Naive thymus-derived CD4-positive, alpha-beta T cell (primary cell): ENCODE measurements around the gene SATB2. TPM values are rescaled to one million over a fixed set of nuclear protein-coding genes. Genes with fewer than 3 reads are reported as not detected.

ENCODE experiments used
- ATAC-seq: fragments of 150-1000 bp; cut with Tn5 transposase; 2 replicates; pipeline ENCODE4 v1.10.0; 2021; ENCODE audit warnings: mild to moderate bottlenecking, moderate library complexity
- CTCF ChIA-PET: fragments of 350-600 bp; sonication (Branson Sonifier 250); formaldehyde crosslinking; loops from one replicate; lab custom pipeline; 2021; ENCODE audit warnings: antibody characterized with exemption; lab: Charles Lee
- POLR2A ChIA-PET: fragments of 350-600 bp; sonication (Branson Sonifier 250); formaldehyde crosslinking; loops from one replicate; lab custom pipeline; 2021; ENCODE audit warnings: antibody characterized with exemption, inconsistent platforms; lab: Charles Lee
- DNase-seq, 9 donors: peaks; one replicate each; pipeline versions ENCODE4 v3.0.0 to v3.0.0-alpha.2; 2020 to 2022; ENCODE audit warnings: mixed read lengths in 1 of 9
- H3K27ac ChIP-seq: one replicate; pipeline ENCODE4 v1.7.0; 2013; ENCODE audit warnings: mild to moderate bottlenecking, low read depth, low read length, moderate library complexity
- H3K27me3 ChIP-seq, 2 donors: one replicate each; pipeline ENCODE4 v1.7.0; 2013; ENCODE audit warnings: low read length in 2 of 2, mild to moderate bottlenecking in 2 of 2, moderate library complexity in 2 of 2; ENCODE audit not compliant: control insufficient read depth in 2 of 2, insufficient read depth in 2 of 2
- H3K36me3 ChIP-seq, 3 experiments: 1 replicate in 2 of 3; 2 replicates in 1 of 3; pipeline ENCODE4 v1.7.0; 2013; ENCODE audit warnings: low read length in 3 of 3, mild to moderate bottlenecking in 3 of 3, moderate library complexity in 1 of 3; ENCODE audit not compliant: insufficient read depth in 3 of 3, control insufficient read depth in 2 of 3
- H3K4me1 ChIP-seq, 2 donors: one replicate each; pipeline ENCODE4 v1.7.0; 2013; ENCODE audit warnings: low read length in 2 of 2, mild to moderate bottlenecking in 2 of 2, moderate library complexity in 1 of 2; ENCODE audit not compliant: control insufficient read depth in 2 of 2, insufficient read depth in 2 of 2
- H3K4me3 ChIP-seq: 2 replicates; pipeline ENCODE4 v1.7.0; 2013; ENCODE audit warnings: mild to moderate bottlenecking, low read length
- H3K9me3 ChIP-seq, 3 experiments: 1 replicate in 2 of 3; 2 replicates in 1 of 3; pipeline ENCODE4 v1.7.0; 2013; ENCODE audit warnings: low read length in 3 of 3; ENCODE audit not compliant: control insufficient read depth in 2 of 3
- H3K27ac Mint-ChIP-seq, 9 donors: one replicate each; pipeline ENCODE4 v1.8.0; 2020 to 2022; ENCODE audit warnings: mixed read lengths in 9 of 9, mild to moderate bottlenecking in 8 of 9, moderate library complexity in 5 of 9, inconsistent platforms in 2 of 9
- H3K27me3 Mint-ChIP-seq, 5 donors: one replicate each; pipeline ENCODE4 v1.8.0; 2021 to 2022; ENCODE audit warnings: mixed read lengths in 5 of 5, mild to moderate bottlenecking in 1 of 5
- H3K36me3 Mint-ChIP-seq, 5 donors: one replicate each; pipeline ENCODE4 v1.8.0; 2020 to 2022; ENCODE audit warnings: mixed read lengths in 5 of 5, mild to moderate bottlenecking in 3 of 5, inconsistent platforms in 1 of 5
- H3K4me1 Mint-ChIP-seq, 7 donors: one replicate each; pipeline ENCODE4 v1.8.0; 2020 to 2022; ENCODE audit warnings: mixed read lengths in 7 of 7, mild to moderate bottlenecking in 3 of 7, inconsistent platforms in 1 of 7
- H3K4me3 Mint-ChIP-seq, 10 donors: one replicate each; pipeline ENCODE4 v1.8.0; 2020 to 2022; ENCODE audit warnings: mild to moderate bottlenecking in 10 of 10, mixed read lengths in 10 of 10, moderate library complexity in 6 of 10, inconsistent platforms in 2 of 10
- H3K9me3 Mint-ChIP-seq, 11 donors: one replicate each; pipeline ENCODE4 v1.8.0; 2020 to 2022; ENCODE audit warnings: mixed read lengths in 11 of 11, mild to moderate bottlenecking in 4 of 11, inconsistent platforms in 1 of 11, moderate library complexity in 1 of 11
- intact Hi-C, 2 donors: fragments of 100-400 bp; cut with micrococcal nuclease; formaldehyde crosslinking; loops; one replicate each; pipeline ENCODE4 v1.15.1; 2023
- polyA plus RNA-seq, 2 donors: library from polyadenylated mRNA; unstranded; fragments of 300-500 nt; fragmentation: Illumina TruSeq; gene quantifications; one replicate each; pipeline ENCODE4 v1.2.3, GENCODE V29; 2021
- total RNA-seq, 6 experiments: library from RNA in 5 of 6; stranded (reverse) in 5 of 6; gene quantifications; 1 replicate in 5 of 6; 2 replicates in 1 of 6; pipeline ENCODE4 v1.2.3 and lab custom pipeline; 2021 to 2026

SATB2 gene
- total and polyA plus RNA-seq, 7 experiments from 2014 or later, result 0.05 to 0.96 (median 0.32) TPM; not detected in 4

DNA sequence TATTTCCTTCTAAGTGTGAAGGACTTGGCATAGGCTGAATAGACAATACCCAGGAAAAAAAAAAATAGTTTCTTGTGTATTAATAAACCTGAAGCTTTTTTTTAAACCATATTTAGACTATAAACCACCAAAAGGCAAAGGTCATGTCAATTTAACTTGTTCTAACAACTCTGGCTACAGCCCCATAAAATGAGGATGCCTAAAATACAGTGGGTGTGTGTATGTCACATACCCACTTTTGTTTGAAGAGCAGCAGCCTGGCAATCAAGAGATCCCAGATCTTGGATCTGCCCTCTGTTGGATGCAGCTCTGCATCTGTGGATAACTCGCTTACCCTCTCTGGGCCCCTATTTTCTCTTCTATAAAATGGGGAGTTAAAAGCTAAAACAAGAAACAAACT, 65.4 kb downstream of the SATB2 start:
- no peak overlapping the region for H3K27ac ChIP-seq
- no peaks in the 10 kb centered on the region for H3K4me1 ChIP-seq
- ChIA-PET CTCF (no interaction called here), POLR2A (no interaction called here)
- Mint-ChIP-seq H3K4me1 (no peaks in the 10 kb centered on the region), H3K36me3 (no peaks in the 10 kb centered on the region), H3K4me3 (no peak overlapping the region), H3K27me3 (peaks cover 2 to 21% (median 9%) of the 10 kb centered on the region in 5 donors), H3K9me3 (no peaks in the 10 kb centered on the region), H3K27ac (no peak overlapping the region)
- no peak overlapping the region for H3K4me3 ChIP-seq
- ATAC-seq, result no peak
- H3K27me3 ChIP-seq, result no peaks in the 10 kb centered on the region
- intact Hi-C loops, result no loop called here
- H3K9me3 ChIP-seq, result no peaks in the 10 kb centered on the region
- no peak for DNase-seq
- no peaks in the 10 kb centered on the region for H3K36me3 ChIP-seq

DNA sequence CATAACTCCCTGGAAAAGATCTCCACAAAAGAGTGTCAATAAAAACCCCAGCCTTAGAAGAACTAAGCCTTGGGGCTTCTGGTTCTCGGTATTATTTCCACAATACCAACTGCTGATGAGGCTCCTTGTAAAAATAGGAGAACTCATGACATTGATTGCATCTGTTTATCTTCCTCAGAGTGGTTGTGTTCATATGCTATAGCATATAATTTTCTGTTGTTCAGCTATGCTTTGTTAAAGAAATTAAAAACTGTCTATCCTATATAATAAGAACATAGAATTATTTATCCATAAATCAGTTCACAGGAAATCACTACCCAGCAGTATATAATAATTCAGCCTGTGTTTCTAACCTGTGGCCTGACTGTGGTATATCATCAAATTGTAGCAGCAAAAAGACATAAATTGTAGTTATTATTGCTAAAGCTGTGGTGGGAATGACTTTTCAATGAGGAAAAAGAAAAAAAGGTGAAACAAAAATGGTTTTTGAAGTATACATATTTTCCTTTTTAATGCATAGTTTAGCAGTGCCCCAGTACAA, 68.9 kb downstream of the SATB2 start:
- no peak overlapping the region for H3K4me3 ChIP-seq
- no peak for DNase-seq
- H3K36me3 ChIP-seq, result no peaks in the 10 kb centered on the region
- ChIA-PET POLR2A (no interaction called here), CTCF (interaction anchor here (0.8 kb wide), 1 partner anchor 35 kb away, joined by 4 read pairs; no protein-coding TSS in a partner anchor)
- no peaks in the 10 kb centered on the region for H3K9me3 ChIP-seq
- Mint-ChIP-seq H3K4me3 (no peak overlapping the region), H3K9me3 (no peaks in the 10 kb centered on the region), H3K27ac (no peak overlapping the region), H3K27me3 (peaks cover 8 to 31% (median 14%) of the 10 kb centered on the region in 5 donors), H3K36me3 (no peaks in the 10 kb centered on the region), H3K4me1 (no peaks in the 10 kb centered on the region)
- H3K27me3 ChIP-seq, result no peaks in the 10 kb centered on the region
- intact Hi-C loops, result no loop called here
- H3K4me1 ChIP-seq, result no peaks in the 10 kb centered on the region
- H3K27ac ChIP-seq, result no peak overlapping the region
- ATAC-seq, result no peak

DNA sequence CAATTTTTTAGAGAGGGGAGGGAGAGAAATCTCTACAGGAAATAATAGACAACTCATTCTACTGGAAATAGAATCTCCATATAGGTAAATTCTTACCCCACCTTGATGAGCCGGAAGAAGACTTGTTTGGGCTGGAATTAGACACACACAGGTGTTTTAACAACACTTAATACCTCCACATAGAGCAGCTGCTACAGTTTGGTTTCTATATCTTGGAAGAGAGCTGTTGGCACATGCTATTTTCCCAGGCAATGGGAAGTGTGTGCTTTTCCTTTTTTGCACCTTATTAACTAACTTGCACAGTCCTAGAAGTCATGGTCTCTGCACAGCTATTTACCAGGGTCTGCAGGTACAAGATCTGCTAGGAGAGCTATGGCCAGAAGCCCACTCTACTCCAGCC, 73.7 kb downstream of the SATB2 start:
- POLR2A ChIA-PET, result no interaction called here
- CTCF ChIA-PET, result no interaction called here
- ATAC-seq, result no peak

DNA sequence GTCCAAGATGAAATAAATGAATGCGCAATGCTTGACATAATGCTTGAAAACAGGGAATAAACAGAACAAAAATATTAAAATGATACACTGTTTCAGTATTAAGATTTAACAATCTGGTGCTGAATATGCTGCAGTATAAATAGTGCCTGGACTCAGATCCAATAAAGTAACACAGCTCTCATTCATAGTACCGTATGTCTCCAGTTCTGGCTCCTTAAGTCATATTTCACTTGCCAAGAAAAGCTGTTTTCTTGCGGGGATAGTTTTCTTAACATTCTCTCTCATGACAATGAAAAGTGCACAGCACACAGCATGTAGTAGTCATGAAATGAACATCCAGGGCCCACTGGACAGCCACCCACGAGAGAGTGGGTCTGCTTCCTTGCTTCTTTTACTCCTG, 74.7 kb downstream of the SATB2 start:
- ATAC-seq (no peak), DNase-seq (no peak)
- ChIA-PET POLR2A (no interaction called here), CTCF (no interaction called here)
- Histone ChIP-seq H3K27ac (no peak overlapping the region), H3K4me3 (no peak overlapping the region), H3K27me3 (no peaks in the 10 kb centered on the region), H3K4me1 (no peaks in the 10 kb centered on the region), H3K36me3 (no peaks in the 10 kb centered on the region), H3K9me3 (no peaks in the 10 kb centered on the region)
- H3K27me3 Mint-ChIP-seq, result peaks cover 16 to 44% (median 34%) of the 10 kb centered on the region in 5 donors
- H3K4me1 Mint-ChIP-seq, result no peaks in the 10 kb centered on the region
- H3K27ac Mint-ChIP-seq, result no peak overlapping the region
- intact Hi-C loops, result no loop called here
- H3K4me3 Mint-ChIP-seq, result no peak overlapping the region
- no peaks in the 10 kb centered on the region for H3K36me3 Mint-ChIP-seq
- no peaks in the 10 kb centered on the region for H3K9me3 Mint-ChIP-seq

More for the DNA sequence above, 73.7 kb downstream of the SATB2 start:
- no peaks in the 10 kb centered on the region for H3K36me3 ChIP-seq
- no peak overlapping the region for H3K4me3 Mint-ChIP-seq
- H3K9me3 ChIP-seq, result no peaks in the 10 kb centered on the region
- DNase-seq, result no peak
- no peaks in the 10 kb centered on the region for H3K27me3 ChIP-seq
- intact Hi-C loops, result no loop called here
- H3K36me3 Mint-ChIP-seq, result no peaks in the 10 kb centered on the region
- H3K27ac ChIP-seq, result no peak overlapping the region
- H3K4me3 ChIP-seq, result no peak overlapping the region
- H3K4me1 Mint-ChIP-seq, result no peaks in the 10 kb centered on the region
- H3K9me3 Mint-ChIP-seq, result no peaks in the 10 kb centered on the region
- H3K4me1 ChIP-seq, result no peaks in the 10 kb centered on the region
- H3K27ac Mint-ChIP-seq, result no peak overlapping the region
- H3K27me3 Mint-ChIP-seq, result peaks cover 19 to 44% (median 34%) of the 10 kb centered on the region in 5 donors

DNA sequence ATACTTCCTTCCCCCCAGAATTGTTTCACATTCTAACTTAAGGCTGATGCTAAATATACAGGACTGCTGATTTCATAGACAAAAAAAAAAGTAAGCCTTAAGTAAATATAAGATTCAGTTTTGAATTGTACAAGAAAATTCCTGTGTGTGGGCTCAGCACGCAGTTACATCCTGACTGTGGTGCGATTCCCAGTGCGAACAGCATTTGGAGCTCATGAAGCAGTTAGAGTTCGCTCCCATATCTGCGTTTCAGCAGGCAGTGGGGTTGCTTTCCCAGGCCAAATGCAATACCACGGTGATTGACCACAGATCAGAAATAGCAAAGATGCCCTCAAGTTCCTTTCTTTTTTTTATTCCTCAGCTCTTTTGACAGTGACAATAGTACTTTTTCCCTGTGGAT, 75.6 kb downstream of the SATB2 start:
- H3K27me3 ChIP-seq, result no peaks in the 10 kb centered on the region

DNA sequence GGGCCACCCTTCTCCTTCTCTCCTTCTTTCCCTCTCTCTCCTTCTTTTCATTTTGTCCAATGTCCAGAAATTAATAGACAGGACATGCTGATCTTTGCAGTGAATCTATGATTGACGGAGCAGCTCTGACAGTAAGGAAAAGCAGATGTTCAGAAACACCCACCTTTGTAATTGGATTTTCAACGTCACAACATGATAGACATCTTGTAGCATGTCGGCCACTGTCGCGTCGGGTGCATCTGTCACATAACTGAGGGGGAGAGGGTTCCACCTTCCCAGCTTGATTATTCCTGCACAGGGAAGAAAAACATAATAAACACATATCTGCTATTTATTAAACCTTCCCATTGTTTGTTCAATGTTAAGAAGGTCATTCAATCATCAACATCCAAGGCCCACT, 76.2 kb downstream of the SATB2 start:
- Mint-ChIP-seq H3K9me3 (peaks cover 0 to 2% (median 0%) of the 10 kb centered on the region in 11 donors), H3K4me3 (no peak overlapping the region), H3K27me3 (peaks cover 17 to 50% (median 33%) of the 10 kb centered on the region in 5 donors), H3K27ac (no peak overlapping the region), H3K4me1 (no peaks in the 10 kb centered on the region), H3K36me3 (no peaks in the 10 kb centered on the region)
- no peaks in the 10 kb centered on the region for H3K9me3 ChIP-seq
- H3K27ac ChIP-seq, result no peak overlapping the region
- no peaks in the 10 kb centered on the region for H3K36me3 ChIP-seq
- H3K27me3 ChIP-seq, result no peaks in the 10 kb centered on the region
- intact Hi-C loops, result no loop called here
- ChIA-PET POLR2A (no interaction called here), CTCF (no interaction called here)
- no peak for DNase-seq
- H3K4me1 ChIP-seq, result no peaks in the 10 kb centered on the region
- no peak overlapping the region for H3K4me3 ChIP-seq
- ATAC-seq, result no peak

More for the DNA sequence above, 75.6 kb downstream of the SATB2 start:
- Mint-ChIP-seq H3K27ac (no peak overlapping the region), H3K36me3 (no peaks in the 10 kb centered on the region), H3K27me3 (peaks cover 14 to 51% (median 33%) of the 10 kb centered on the region in 5 donors), H3K4me1 (no peaks in the 10 kb centered on the region), H3K9me3 (peaks cover 0 to 2% (median 0%) of the 10 kb centered on the region in 11 donors), H3K4me3 (no peak overlapping the region)
- no peak for DNase-seq
- Histone ChIP-seq H3K27ac (no peak overlapping the region), H3K4me3 (no peak overlapping the region), H3K9me3 (no peaks in the 10 kb centered on the region), H3K4me1 (no peaks in the 10 kb centered on the region), H3K36me3 (no peaks in the 10 kb centered on the region)
- intact Hi-C loops, result no loop called here
- ATAC-seq, result no peak
- CTCF ChIA-PET, result no interaction called here
- POLR2A ChIA-PET, result no interaction called here

DNA sequence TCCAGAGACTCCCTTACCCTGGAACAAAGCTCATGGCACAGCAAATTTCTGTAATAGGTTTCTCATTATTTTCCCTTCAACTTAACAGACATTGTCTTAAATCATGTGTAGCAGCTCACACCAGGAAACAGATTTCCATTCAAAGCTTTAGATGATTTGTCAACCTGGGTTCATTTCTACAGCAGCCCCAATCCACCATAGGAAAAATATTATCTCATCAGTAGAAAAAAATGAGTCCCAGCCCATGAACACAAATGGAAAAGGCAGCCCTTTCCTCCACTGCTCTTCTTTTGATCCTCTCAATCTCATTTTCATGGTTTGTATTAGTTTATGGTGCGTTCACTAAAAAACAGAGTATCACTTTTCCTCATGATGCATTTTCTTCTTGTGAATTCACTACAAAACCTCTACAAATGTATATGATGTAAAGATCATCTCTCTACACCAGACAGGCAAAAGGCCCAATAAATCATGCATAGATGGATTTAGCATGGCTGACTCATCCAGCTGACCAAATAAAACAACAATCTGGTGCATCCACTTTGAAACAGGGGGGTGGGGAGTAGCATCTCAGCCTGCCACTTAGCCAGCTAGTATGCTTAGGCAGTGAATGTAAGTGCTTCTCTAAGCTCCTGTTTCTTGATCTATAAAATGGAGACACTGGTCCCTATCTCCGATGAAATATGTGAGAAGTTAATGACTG, 78.6 kb downstream of the SATB2 start:
- intact Hi-C loops, result no loop called here
- H3K27ac Mint-ChIP-seq, result no peak overlapping the region
- no peak overlapping the region for H3K4me3 Mint-ChIP-seq
- DNase-seq (no peak), ATAC-seq (no peak)
- H3K4me3 ChIP-seq, result no peak overlapping the region
- H3K4me1 ChIP-seq, result no peaks in the 10 kb centered on the region
- ChIA-PET CTCF (no interaction called here), POLR2A (no interaction called here)
- H3K36me3 ChIP-seq, result no peaks in the 10 kb centered on the region
- peaks cover 0 to 2% (median 0%) of the 10 kb centered on the region in 11 donors for H3K9me3 Mint-ChIP-seq
- H3K36me3 Mint-ChIP-seq, result no peaks in the 10 kb centered on the region
- H3K27me3 Mint-ChIP-seq, result peaks cover 12 to 40% (median 29%) of the 10 kb centered on the region in 5 donors
- H3K9me3 ChIP-seq, result no peaks in the 10 kb centered on the region
- no peaks in the 10 kb centered on the region for H3K27me3 ChIP-seq
- H3K4me1 Mint-ChIP-seq, result no peaks in the 10 kb centered on the region
- no peak overlapping the region for H3K27ac ChIP-seq
